Smooth muscle cell (in vitro differentiated cells): Measurements from ENCODE around the gene FBXO39. TPM values are rescaled to one million over a fixed set of nuclear protein-coding genes. Genes with fewer than 3 reads are reported as not detected.
A peak's percentile ranks its signal among the peaks of the same experiment; 100 is the strongest.
"Not testable (repeated sequence)": the region's sequence is repeated elsewhere in the genome, so short reads cannot be mapped to it uniquely, and the experiment has no call there.

Experiments used
- DNase-seq: peaks from one replicate; lab custom pipeline; 2025; ENCODE audit not compliant: unreplicated experiment; lab: John Stamatoyannopoulos, UW
- H2AFZ ChIP-seq: fragments of 200-600 bp; sonication (generic); 2 replicates; pipeline ENCODE4 v1.6.0; 2016; ENCODE audit warnings: antibody characterized with exemption, low read depth, mild to moderate bottlenecking
- H3F3A ChIP-seq: fragments of 200-600 bp; sonication (generic); 2 replicates; pipeline ENCODE4 v1.6.0; 2017; ENCODE audit warnings: antibody characterized with exemption, low read depth
- H3K27ac ChIP-seq: fragments of 200-600 bp; sonication (generic); 2 replicates; pipeline ENCODE4 v1.5.1; 2016; ENCODE audit warnings: low read depth, mild to moderate bottlenecking
- H3K27me3 ChIP-seq: fragments of 200-600 bp; sonication (generic); 2 replicates; pipeline ENCODE4 v1.6.1; 2016; ENCODE audit warnings: low read depth, mild to moderate bottlenecking
- H3K36me3 ChIP-seq: fragments of 200-600 bp; sonication (generic); 2 replicates; pipeline ENCODE4 v1.5.1; 2016; ENCODE audit warnings: low read depth
- H3K4me1 ChIP-seq: fragments of 200-600 bp; sonication (generic); 2 replicates; pipeline ENCODE4 v1.5.1; 2016; ENCODE audit warnings: low read depth
- H3K4me2 ChIP-seq: fragments of 200-600 bp; sonication (generic); 2 replicates; pipeline ENCODE4 v1.6.0; 2016; ENCODE audit warnings: mild to moderate bottlenecking
- H3K4me3 ChIP-seq: fragments of 200-600 bp; sonication (generic); 2 replicates; pipeline ENCODE4 v1.5.1; 2016; ENCODE audit warnings: mild to moderate bottlenecking
- H3K79me2 ChIP-seq: fragments of 200-600 bp; sonication (generic); 2 replicates; pipeline ENCODE4 v1.6.0; 2016; ENCODE audit warnings: low read depth, mild to moderate bottlenecking
- H3K9ac ChIP-seq: fragments of 200-600 bp; sonication (generic); 2 replicates; pipeline ENCODE4 v1.6.0; 2016; ENCODE audit warnings: low read depth
- H3K9me3 ChIP-seq: fragments of 200-600 bp; sonication (generic); replicated peaks from 2 replicates; pipeline ENCODE4 v1.5.1; 2016; ENCODE audit warnings: low read depth
- H4K20me1 ChIP-seq: fragments of 200-600 bp; sonication (generic); 2 replicates; pipeline ENCODE4 v1.6.0; 2016; ENCODE audit warnings: low read depth
- CTCF ChIP-seq: fragments of 200-600 bp; sonication (generic); IDR thresholded peaks from 2 replicates; pipeline ENCODE4 v1.5.1; 2017; ENCODE audit warnings: borderline replicate concordance, mild to moderate bottlenecking, antibody characterized with exemption; ENCODE audit not compliant: insufficient read depth, poor library complexity, severe bottlenecking
- WGBS: methylation state at CpG from one replicate; pipeline ENCODE4 v1.1.7; 2016; ENCODE audit warnings: low lambda C conversion rate; 5-methylcytosine and 5-hydroxymethylcytosine counted together
- polyA plus RNA-seq: library from polyadenylated mRNA; unstranded; fragments of >200 nt; fragmentation: Nextera tagmentation; extraction: Ambion mirVana; gene quantifications from 2 replicates; pipeline ENCODE4 v1.2.1, GENCODE V29; 2016
- total RNA-seq: library from RNA; depleted of rRNA; stranded (reverse); fragments of >200 nt; gene quantifications from 2 replicates; pipeline ENCODE4 v1.2.3, GENCODE V29; 2014

FBXO39 gene
- total RNA-seq, result not detected in 2 replicates
- polyA plus RNA-seq, result 0.78 TPM in 1 of 2 replicates, not detected in the other

- WGBS, result 6% methylated on average over 47 of the region's 49 CpGs
- no peak within 1 kb of the TSS for H3K27ac ChIP-seq
- H3K36me3 ChIP-seq, result peaks cover 20% of the 10 kb centered on the region
- no peaks in the 10 kb centered on the region for H3K4me1 ChIP-seq
- peak within 1 kb of the TSS; percentile 78 for H3K4me2 ChIP-seq
- no peak for DNase-seq
- no peak for TF ChIP-seq CTCF
- peak within 1 kb of the TSS; percentile 13 for H3K4me3 ChIP-seq
- H2AFZ ChIP-seq, result no peak within 1 kb of the TSS
- peaks cover 57% of the 10 kb centered on the region for H3K27me3 ChIP-seq
- no peaks in the 10 kb centered on the region for H3K9me3 ChIP-seq
- H4K20me1 ChIP-seq, result no peaks in the 10 kb centered on the region
- H3K9ac ChIP-seq, result no peak within 1 kb of the TSS
- H3K79me2 ChIP-seq, result no peaks in the 10 kb centered on the region
- H3F3A ChIP-seq, result no peaks in the 10 kb centered on the region
These were observed at the start of gene FBXO39 for GRCh38 chr17:6775871-6776405. Gene FBXO39 (plus strand): TSS chr17:6776215. CDS start chr17:6779869, 3,654 bp downstream.

- Histone ChIP-seq H4K20me1 (no peaks in the 10 kb centered on the region), H3K4me2 (no peak overlapping the region), H3K9ac (no peak overlapping the region), H3K27me3 (no peaks in the 10 kb centered on the region), H3K79me2 (no peaks in the 10 kb centered on the region), H3K27ac (no peak overlapping the region), H2AFZ (no peak overlapping the region), H3K4me1 (no peaks in the 10 kb centered on the region), H3K9me3 (no peaks in the 10 kb centered on the region), H3K4me3 (no peak overlapping the region), H3F3A (no peaks in the 10 kb centered on the region), H3K36me3 (no peaks in the 10 kb centered on the region)
- DNase-seq, result no peak
- WGBS, result 43% methylated on average over 4 of the region's 4 CpGs
- TF ChIP-seq CTCF, result no peak
These were observed 46.5 kb upstream of the FBXO39 start for GRCh38 chr17:6729531-6729930.

GRCh38 chr17:6746665-6747064 lies 29.4 kb upstream of the FBXO39 start:
- DNase-seq, H3K79me2 ChIP-seq, H3K9ac ChIP-seq, H3F3A ChIP-seq, H3K36me3 ChIP-seq, H3K4me3 ChIP-seq, H4K20me1 ChIP-seq, H3K4me2 ChIP-seq, H3K4me1 ChIP-seq, H2AFZ ChIP-seq, H3K27ac ChIP-seq, H3K27me3 ChIP-seq, H3K9me3 ChIP-seq: not testable (repeated sequence)
- 92% methylated on average over 6 of the region's 6 CpGs for WGBS

GRCh38 chr17:6748617-6749016 lies 27.4 kb upstream of the FBXO39 start:
- H3K4me3 ChIP-seq, result no peak overlapping the region
- no peaks in the 10 kb centered on the region for H3K9me3 ChIP-seq
- TF ChIP-seq CTCF, result no peak
- no peak for DNase-seq
- H3K27me3 ChIP-seq, result no peaks in the 10 kb centered on the region
- H3K36me3 ChIP-seq, result no peaks in the 10 kb centered on the region
- H3K9ac ChIP-seq, result no peak overlapping the region
- H3K27ac ChIP-seq, result no peak overlapping the region
- peaks cover 12% of the 10 kb centered on the region for H3F3A ChIP-seq
- H2AFZ ChIP-seq, result no peak overlapping the region
- H4K20me1 ChIP-seq, result no peaks in the 10 kb centered on the region
- H3K79me2 ChIP-seq, result no peaks in the 10 kb centered on the region
- peaks cover 15% of the 10 kb centered on the region for H3K4me1 ChIP-seq
- no peak overlapping the region for H3K4me2 ChIP-seq
